Suprapubic skin (tissue), 4 donors: ENCODE results near the gene KLHL11. TPM values are rescaled to one million over a fixed set of nuclear protein-coding genes. Genes with fewer than 3 reads are reported as not detected.
"Not testable (repeated sequence)": the region's sequence is repeated elsewhere in the genome, so short reads cannot be mapped to it uniquely, and the experiment has no call there.

Experiments
- DNase-seq, 2 donors: peaks; one replicate each; pipeline ENCODE4 v3.0.0-alpha.2; 2019; ENCODE audit warnings: low spot score in 2 of 2
- H3K27ac ChIP-seq: fragments of 200-600 bp; sonication (generic); one replicate; pipeline ENCODE4 v1.5.1; 2019
- H3K27me3 ChIP-seq: fragments of 200-600 bp; sonication (generic); one replicate; pipeline ENCODE4 v1.5.1; 2019
- H3K36me3 ChIP-seq: fragments of 200-600 bp; sonication (generic); one replicate; pipeline ENCODE4 v1.5.1; 2019
- H3K4me1 ChIP-seq: fragments of 200-600 bp; sonication (generic); one replicate; pipeline ENCODE4 v1.5.1; 2019
- H3K4me3 ChIP-seq: fragments of 200-600 bp; sonication (generic); one replicate; pipeline ENCODE4 v1.5.1; 2019; ENCODE audit warnings: mild to moderate bottlenecking
- H3K9me3 ChIP-seq: fragments of 200-600 bp; sonication (generic); one replicate; pipeline ENCODE4 v1.5.1; 2019
- CTCF ChIP-seq, 2 donors: fragments of 200-600 bp in 1 of 2; fragments of 450-650 bp in 1 of 2; sonication (generic) in 1 of 2; IDR thresholded peaks; one replicate each; pipeline ENCODE4 v1.5.1; 2016 to 2019; ENCODE audit warnings: antibody characterized with exemption in 2 of 2, mild to moderate bottlenecking in 1 of 2, moderate library complexity in 1 of 2
- EP300 ChIP-seq: sonication (generic); formaldehyde crosslinking; IDR thresholded peaks from one replicate; pipeline ENCODE4 v1.6.1; 2017; ENCODE audit warnings: antibody characterized with exemption
- POLR2A ChIP-seq, 2 donors: fragments of 450-650 bp; IDR thresholded peaks; one replicate each; pipeline ENCODE4 v1.6.1; 2017; ENCODE audit warnings: antibody characterized with exemption in 2 of 2, mild to moderate bottlenecking in 2 of 2, moderate library complexity in 2 of 2
- POLR2AphosphoS5 ChIP-seq, 3 donors: sonication (generic); formaldehyde crosslinking; IDR thresholded peaks; one replicate each; pipeline ENCODE4 v1.6.1; 2017; ENCODE audit warnings: antibody characterized with exemption in 3 of 3
- WGBS: methylation state at CpG from one replicate; pipeline ENCODE4 v1.1.5; 2018; 5-methylcytosine and 5-hydroxymethylcytosine counted together
- total RNA-seq, 4 donors: library from RNA; depleted of rRNA; stranded (reverse); fragments of >200 nt; gene quantifications; one replicate each; pipeline ENCODE4 v1.1.0, GENCODE V29; 2016

KLHL11 gene
- total RNA-seq, 4 donors from 2014 or later: 19.6 to 27.9 (median 21.4) TPM

DNA sequence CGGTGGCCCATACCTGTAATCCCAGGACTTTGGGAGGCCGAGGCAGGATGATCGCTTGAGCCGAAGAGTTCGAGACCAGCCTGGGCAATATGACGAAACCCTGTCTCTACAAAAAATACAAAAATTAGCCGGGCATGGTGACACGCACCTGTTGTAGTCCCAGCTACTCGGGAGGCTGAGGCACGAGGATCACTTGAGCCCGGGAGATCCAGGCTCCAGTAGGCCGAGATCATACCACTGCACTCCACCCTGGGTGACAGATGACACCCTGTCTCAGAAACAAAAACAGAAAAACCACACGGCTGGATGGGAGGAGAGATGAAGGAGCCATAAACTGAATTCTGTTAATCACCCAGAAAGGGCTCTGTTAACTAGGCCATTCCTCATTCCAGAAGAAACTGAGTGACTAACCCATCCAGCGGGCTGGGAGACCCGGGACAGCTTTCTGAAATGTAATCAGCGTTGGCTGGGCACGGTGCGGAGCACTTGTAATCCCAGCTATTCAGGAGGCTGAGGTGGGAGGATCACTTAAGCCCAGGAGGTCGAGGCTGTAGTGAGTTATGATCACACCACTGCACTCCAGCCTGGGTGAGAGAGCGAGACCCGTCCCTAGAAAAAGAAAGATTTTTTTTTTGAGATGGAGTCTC is 28.6 kb downstream of the KLHL11 start:
- WGBS: 50% methylated on average over 21 of the region's 21 CpGs
- H3K27ac ChIP-seq: no peak overlapping the region
- no peaks in the 10 kb centered on the region for H3K9me3 ChIP-seq
- H3K4me1 ChIP-seq: peaks cover 19% of the 10 kb centered on the region
- no peak for TF ChIP-seq POLR2A (IDR thresholded peaks at IDR 0.05)
- TF ChIP-seq CTCF (IDR thresholded peaks at IDR 0.05): no peak
- no peak for TF ChIP-seq EP300
- no peak for TF ChIP-seq POLR2AphosphoS5 (IDR thresholded peaks at IDR 0.05)
- no peaks in the 10 kb centered on the region for H3K27me3 ChIP-seq
- DNase-seq: no peak
- peaks cover 6% of the 10 kb centered on the region for H3K36me3 ChIP-seq
- peak overlapping the region; percentile 95 for H3K4me3 ChIP-seq

- no peak for DNase-seq
- peaks cover 19% of the 10 kb centered on the region for H3K4me1 ChIP-seq
- peak within 1 kb of the TSS; percentile 75 for H3K27ac ChIP-seq
- TF ChIP-seq CTCF (IDR thresholded peaks at IDR 0.05) (no peak), POLR2A (IDR thresholded peaks at IDR 0.05) (no peak), POLR2AphosphoS5 (IDR thresholded peaks at IDR 0.05) (no peak), EP300 (no peak)
- no peaks in the 10 kb centered on the region for H3K9me3 ChIP-seq
- peak within 1 kb of the TSS; percentile 95 for H3K4me3 ChIP-seq
- H3K27me3 ChIP-seq: no peaks in the 10 kb centered on the region
- peaks cover 12% of the 10 kb centered on the region for H3K36me3 ChIP-seq
- 0% methylated on average over 11 of the region's 72 CpGs for WGBS
Observed at GRCh38 chr17:41835800-41836549, 29.2 kb downstream of the KLHL11 start, which contains the start of gene NT5C3B. Gene NT5C3B (minus strand): TSS chr17:41836232. CDS start chr17:41836193, 39 bp downstream.

GRCh38 chr17:41835214-41835799 is 29.9 kb downstream of the KLHL11 start:
- DNase-seq: no peak
- WGBS: 10% methylated on average over 13 of the region's 13 CpGs
- H3K27ac ChIP-seq: peak overlapping the region; percentile 75
- H3K27me3 ChIP-seq: no peaks in the 10 kb centered on the region
- TF ChIP-seq EP300 (no peak), POLR2A (IDR thresholded peaks at IDR 0.05) (no peak)
- H3K4me3 ChIP-seq: peak overlapping the region; percentile 95
- peaks cover 18% of the 10 kb centered on the region for H3K36me3 ChIP-seq
- no peaks in the 10 kb centered on the region for H3K9me3 ChIP-seq
- H3K4me1 ChIP-seq: peaks cover 19% of the 10 kb centered on the region

- not testable (repeated sequence) for H3K4me3 ChIP-seq, DNase-seq, H3K27ac ChIP-seq, H3K9me3 ChIP-seq, H3K4me1 ChIP-seq, H3K27me3 ChIP-seq
- H3K36me3 ChIP-seq: peaks cover 62% of the 10 kb centered on the region
- WGBS: 84% methylated on average over 10 of the region's 10 CpGs
Observed at GRCh38 chr17:41829961-41830360, 35.3 kb downstream of the KLHL11 start.

- no peak for DNase-seq
- Histone ChIP-seq H3K9me3 (no peaks in the 10 kb centered on the region), H3K27ac (no peak overlapping the region), H3K36me3 (peaks cover 49% of the 10 kb centered on the region), H3K27me3 (no peaks in the 10 kb centered on the region), H3K4me1 (no peaks in the 10 kb centered on the region), H3K4me3 (no peak overlapping the region)
- TF ChIP-seq CTCF (IDR thresholded peaks at IDR 0.05): no peak
- TF ChIP-seq EP300: no peak
- 87% methylated on average over 14 of the region's 19 CpGs for WGBS
Observed at GRCh38 chr17:41825175-41825845, 39.9 kb downstream of the KLHL11 start.

DNA sequence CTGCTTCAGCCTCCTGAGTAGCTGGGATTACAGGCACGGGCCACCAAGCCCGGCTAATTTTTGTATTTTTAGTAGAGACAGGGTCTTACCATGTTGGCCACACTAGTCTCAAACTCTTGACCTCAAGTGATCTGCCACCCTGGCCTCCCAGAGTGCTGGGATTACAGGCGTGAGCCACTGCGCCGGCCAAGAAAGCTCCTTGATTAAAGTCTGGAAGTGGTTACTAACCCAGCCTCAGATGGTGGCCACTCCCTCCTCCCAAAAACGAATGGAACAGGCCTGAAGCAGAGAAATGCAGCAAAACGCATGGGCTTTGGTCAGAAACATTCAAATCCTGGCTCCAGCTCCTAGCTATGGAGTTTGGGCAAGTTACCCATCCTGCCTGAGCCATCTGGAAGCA is 41.1 kb downstream of the KLHL11 start:
- H3K4me1 ChIP-seq: no peaks in the 10 kb centered on the region
- H3K27ac ChIP-seq: no peak overlapping the region
- no peaks in the 10 kb centered on the region for H3K27me3 ChIP-seq
- no peak overlapping the region for H3K4me3 ChIP-seq
- no peak for TF ChIP-seq POLR2A (IDR thresholded peaks at IDR 0.05)
- no peak for TF ChIP-seq CTCF (IDR thresholded peaks at IDR 0.05)
- TF ChIP-seq EP300: no peak
- TF ChIP-seq POLR2AphosphoS5 (IDR thresholded peaks at IDR 0.05): no peak
- no peaks in the 10 kb centered on the region for H3K9me3 ChIP-seq
- peaks cover 43% of the 10 kb centered on the region for H3K36me3 ChIP-seq
- 58% methylated on average over 4 of the region's 7 CpGs for whole genome bisulfite sequencing
- DNase-seq: no peak
